H1 (cell line): ENCODE measurements around the gene TRIM5. TPM values are rescaled to one million over a fixed set of nuclear protein-coding genes. Genes with fewer than 3 reads are reported as not detected.

Experiments used
- CTCF ChIA-PET: fragments of 300-600 bp; sonication (Branson Sonifier 250); formaldehyde crosslinking; loops from one replicate; lab custom pipeline; 2021; ENCODE audit not compliant: partially characterized antibody; lab: Charles Lee
- POLR2A ChIA-PET: fragments of 300-600 bp; sonication (Branson Sonifier 250); formaldehyde crosslinking; loops from one replicate; lab custom pipeline; 2021; ENCODE audit warnings: inconsistent platforms; ENCODE audit not compliant: partially characterized antibody; lab: Charles Lee
- DNase-seq, 2 experiments: peaks; one replicate each; pipeline versions ENCODE4 v3.0.0 to v3.0.0-alpha.2; 2010 to 2022; ENCODE audit warnings: low spot score in 2 of 2, low read depth in 1 of 2, mixed read lengths in 1 of 2
- FAIRE-seq: peaks from 2 replicates; lab custom pipeline; 2011; peaks lifted over from hg19 to GRCh38; lab: Jason Lieb, UNC
- H2AFZ ChIP-seq: 2 replicates; pipeline ENCODE4 v1.8.1; 2012; ENCODE audit warnings: low read length, inconsistent platforms
- H2AK5ac ChIP-seq: 2 replicates; pipeline ENCODE4 v1.6.1; 2013; ENCODE audit warnings: low read depth, low read length
- H2BK120ac ChIP-seq: replicated peaks from 2 replicates; pipeline ENCODE3; 2013; ENCODE audit warnings: low read depth, low read length, inconsistent platforms
- H2BK12ac ChIP-seq: 2 replicates; pipeline ENCODE4 v1.6.1; 2013; ENCODE audit warnings: low read depth, low read length
- H2BK15ac ChIP-seq: 2 replicates; pipeline ENCODE4 v1.6.1; 2013; ENCODE audit warnings: low read length
- H2BK20ac ChIP-seq: 2 replicates; pipeline ENCODE4 v1.6.1; 2013; ENCODE audit warnings: low read length
- H2BK5ac ChIP-seq: 2 replicates; pipeline ENCODE4 v1.6.1; 2013; ENCODE audit warnings: low read depth, low read length
- H3K14ac ChIP-seq: 2 replicates; pipeline ENCODE4 v1.6.1; 2013; ENCODE audit warnings: inconsistent platforms; ENCODE audit not compliant: insufficient read length
- H3K18ac ChIP-seq: 2 replicates; pipeline ENCODE4 v1.6.1; 2013; ENCODE audit warnings: low read length; ENCODE audit errors: extremely low read depth
- H3K23ac ChIP-seq: 2 replicates; pipeline ENCODE4 v1.6.1; 2013; ENCODE audit warnings: inconsistent platforms; ENCODE audit not compliant: insufficient read length
- H3K23me2 ChIP-seq: 2 replicates; pipeline ENCODE4 v1.6.1; 2013; ENCODE audit warnings: low read depth, low read length
- H3K27ac ChIP-seq: 2 replicates; pipeline ENCODE4 v1.6.1; 2011; ENCODE audit warnings: low read depth, low read length, inconsistent platforms
- H3K27me3 ChIP-seq, 4 experiments: replicated peaks in 1 of 4; 1 replicate in 1 of 4; 2 replicates in 3 of 4; pipeline versions ENCODE4 v1.6.1 to v1.8.1; 2011 to 2013; ENCODE audit warnings: low read length in 3 of 4, mild to moderate bottlenecking in 3 of 4, inconsistent platforms in 2 of 4, mixed read lengths in 2 of 4, moderate library complexity in 1 of 4; ENCODE audit not compliant: control insufficient read depth in 3 of 4, insufficient read depth in 3 of 4; ENCODE audit errors: extremely low read depth in 1 of 4
- H3K36me3 ChIP-seq, 4 experiments: 2 replicates each; pipeline versions ENCODE4 v1.6.1 to v1.8.1; 2011 to 2013; ENCODE audit warnings: mild to moderate bottlenecking in 4 of 4, low read length in 3 of 4, moderate library complexity in 2 of 4, control low read depth in 1 of 4, inconsistent platforms in 1 of 4; ENCODE audit not compliant: insufficient read depth in 4 of 4, control insufficient read depth in 2 of 4
- H3K4ac ChIP-seq: replicated peaks from 2 replicates; pipeline ENCODE3; 2013; ENCODE audit warnings: low read length, low read depth, mixed read lengths, inconsistent platforms; ENCODE audit not compliant: insufficient read length
- H3K4me1 ChIP-seq, 4 experiments: replicated peaks in 1 of 4; 1 replicate in 1 of 4; 2 replicates in 3 of 4; pipeline versions ENCODE4 v1.6.1 to v1.8.1; 2011 to 2013; ENCODE audit warnings: low read length in 3 of 4, inconsistent platforms in 2 of 4, mixed read lengths in 1 of 4; ENCODE audit not compliant: insufficient read depth in 4 of 4, control insufficient read depth in 3 of 4
- H3K4me2 ChIP-seq, 2 experiments: 2 replicates each; pipeline versions ENCODE4 v1.6.1 to v1.8.1; 2011 to 2013; ENCODE audit warnings: low read depth in 2 of 2, low read length in 2 of 2, control low read depth in 1 of 2, inconsistent platforms in 1 of 2, mild to moderate bottlenecking in 1 of 2; ENCODE audit not compliant: insufficient read depth in 1 of 2
- H3K4me3 ChIP-seq, 4 experiments: fragments of 200-600, 300-600 bp in 1 of 4; sonication (generic), shearing (Covaris generic), sonication (Bioruptor Twin) in 1 of 4; 2 replicates each; pipeline versions ENCODE4 v1.5.1 to v1.8.1; 2011 to 2016; ENCODE audit warnings: low read length in 4 of 4, low read depth in 3 of 4, control low read depth in 2 of 4, inconsistent platforms in 2 of 4, mild to moderate bottlenecking in 2 of 4, mixed read lengths in 1 of 4, moderate library complexity in 1 of 4; ENCODE audit not compliant: insufficient read depth in 2 of 4; ENCODE audit errors: extremely low read depth in 1 of 4
- H3K56ac ChIP-seq: replicated peaks from 2 replicates; pipeline ENCODE3; 2013; ENCODE audit warnings: low read depth, mild to moderate bottlenecking, mixed read lengths, low read length, inconsistent platforms; ENCODE audit not compliant: insufficient read length
- H3K79me1 ChIP-seq: 2 replicates; pipeline ENCODE4 v1.6.1; 2013; ENCODE audit warnings: low read depth, low read length, control low read depth
- H3K79me2 ChIP-seq, 2 experiments: 2 replicates each; pipeline versions ENCODE4 v1.6.1 to v1.8.1; 2012 to 2013; ENCODE audit warnings: low read length in 2 of 2, mild to moderate bottlenecking in 2 of 2, inconsistent platforms in 1 of 2; ENCODE audit not compliant: insufficient read depth in 2 of 2, control insufficient read depth in 1 of 2
- H3K9ac ChIP-seq, 4 experiments: replicated peaks in 1 of 4; 1 replicate in 1 of 4; 2 replicates in 3 of 4; pipeline versions ENCODE4 v1.6.1 to v1.8.1; 2011 to 2013; ENCODE audit warnings: low read depth in 3 of 4, low read length in 3 of 4, control low read depth in 2 of 4, mild to moderate bottlenecking in 2 of 4, moderate library complexity in 2 of 4, inconsistent platforms in 1 of 4; ENCODE audit errors: extremely low read depth in 1 of 4
- H3K9me3 ChIP-seq, 2 experiments: 2 replicates each; pipeline versions ENCODE4 v1.6.1 to v1.8.1; 2012 to 2013; ENCODE audit warnings: mild to moderate bottlenecking in 2 of 2, moderate library complexity in 2 of 2, control low read depth in 1 of 2, inconsistent platforms in 1 of 2, low read depth in 1 of 2, low read length in 1 of 2, mixed read lengths in 1 of 2; ENCODE audit not compliant: insufficient read depth in 2 of 2
- H4K20me1 ChIP-seq, 2 experiments: replicated peaks in 1 of 2; 2 replicates each; pipeline versions ENCODE3 to v1.8.1; 2011 to 2013; ENCODE audit warnings: inconsistent platforms in 2 of 2, low read length in 2 of 2, mild to moderate bottlenecking in 1 of 2; ENCODE audit not compliant: insufficient read depth in 2 of 2, control insufficient read depth in 1 of 2
- H4K5ac ChIP-seq: 2 replicates; pipeline ENCODE4 v1.6.1; 2013; ENCODE audit warnings: low read length, low read depth, mixed read lengths, inconsistent platforms; ENCODE audit not compliant: insufficient read length
- H4K8ac ChIP-seq: 2 replicates; pipeline ENCODE4 v1.8.0; 2013; ENCODE audit warnings: mild to moderate bottlenecking, moderate library complexity, low read length, inconsistent platforms; ENCODE audit not compliant: insufficient read depth; ENCODE audit errors: extremely low read depth
- H4K91ac ChIP-seq: replicated peaks from 2 replicates; pipeline ENCODE3; 2013; ENCODE audit warnings: low read length, mixed read lengths, inconsistent platforms; ENCODE audit not compliant: insufficient read length
- CHD1 ChIP-seq: IDR thresholded peaks from 2 replicates; pipeline ENCODE4 v1.6.1; 2012; ENCODE audit warnings: low read depth, low read length, improper control_type of control experiment
- EP300 ChIP-seq, 2 experiments: IDR thresholded peaks; 1 replicate in 1 of 2; 2 replicates in 1 of 2; pipeline ENCODE4 v1.6.1; 2011 to 2012; ENCODE audit warnings: low read depth in 2 of 2, low read length in 2 of 2, mild to moderate bottlenecking in 2 of 2, borderline replicate concordance in 1 of 2, inconsistent platforms in 1 of 2, moderate library complexity in 1 of 2
- EZH2 ChIP-seq: fragments of 200-600 bp; sonication (generic); IDR thresholded peaks from 2 replicates; pipeline ENCODE4 v1.7.1; 2012; ENCODE audit warnings: low read depth, mild to moderate bottlenecking, moderate library complexity, low read length, inconsistent platforms; ENCODE audit not compliant: severe bottlenecking
- GABPA ChIP-seq: IDR thresholded peaks from 2 replicates; pipeline ENCODE4 v1.6.1; 2011; ENCODE audit warnings: mild to moderate bottlenecking, low read length, moderate library complexity, borderline replicate concordance; ENCODE audit not compliant: insufficient read depth
- HDAC6 ChIP-seq: IDR thresholded peaks from one replicate; pipeline ENCODE4 v1.7.1; 2012; ENCODE audit warnings: low read depth, mild to moderate bottlenecking, inconsistent platforms, low read length, moderate library complexity
- POLR2A ChIP-seq, 2 experiments: IDR thresholded peaks; 1 replicate in 1 of 2; 2 replicates in 1 of 2; pipeline ENCODE4 v1.6.1; 2011; ENCODE audit warnings: low read depth in 2 of 2, low read length in 2 of 2, mild to moderate bottlenecking in 2 of 2; ENCODE audit errors: control extremely low read depth in 1 of 2
- SIX5 ChIP-seq: IDR thresholded peaks from 2 replicates; pipeline ENCODE4 v1.6.1; 2011; ENCODE audit warnings: mild to moderate bottlenecking, low read depth, low read length
- SP4 ChIP-seq: IDR thresholded peaks from 2 replicates; pipeline ENCODE4 v1.6.1; 2012; ENCODE audit warnings: low read length, inconsistent platforms
- SUZ12 ChIP-seq: fragments of 200-600 bp; sonication (generic); IDR thresholded peaks from 2 replicates; pipeline ENCODE4 v1.6.1; 2012; ENCODE audit warnings: mild to moderate bottlenecking, inconsistent platforms, low read length, moderate library complexity, mixed read lengths
- TAF1 ChIP-seq: IDR thresholded peaks from 2 replicates; pipeline ENCODE4 v1.6.1; 2011; ENCODE audit warnings: mild to moderate bottlenecking, low read depth, low read length
- TBP ChIP-seq: IDR thresholded peaks from 2 replicates; pipeline ENCODE4 v1.6.1; 2011; ENCODE audit warnings: low read depth, low read length, improper control_type of control experiment
- WGBS, 2 experiments: shearing (Covaris generic) in 1 of 2; methylation state at CpG; one replicate each; pipeline versions ENCODE4 v1.1.6 to v1.1.7; 2013 to 2015; ENCODE audit warnings: low lambda C conversion rate in 2 of 2, mixed read lengths in 2 of 2, inconsistent platforms in 1 of 2, low coverage in 1 of 2, missing lambda C conversion rate in 1 of 2; ENCODE audit not compliant: insufficient replicate concordance in 2 of 2, insufficient coverage in 1 of 2, insufficient read length in 1 of 2; ENCODE audit errors: extremely low coverage in 1 of 2, missing lambda C conversion rate in 1 of 2; 5-methylcytosine and 5-hydroxymethylcytosine counted together
- polyA plus RNA-seq, 7 experiments: library from polyadenylated mRNA; depleted of rRNA in 3 of 7; stranded (reverse) in 5 of 7; unstranded in 2 of 7; fragments of >200 nt in 5 of 7; fragments of 200-250 nt in 2 of 7; gene quantifications; 1 replicate in 5 of 7; 2 replicates in 1 of 7; 4 replicates in 1 of 7; pipeline versions ENCODE4 v1.2.1 to v1.2.3, GENCODE V29; 2011 to 2013; ENCODE audit warnings: missing spikeins in 2 of 7, mixed read lengths in 2 of 7
- total RNA-seq: library from RNA; stranded (reverse); fragmentation: NEBNext Ultra II Directional; extraction: Animal tissue kit (Norgen Biotek cat#: 25700); gene quantifications from 2 replicates; pipeline ENCODE4 v1.2.1, GENCODE V29; 2021

The TRIM5 gene
- total and polyA plus RNA-seq, 2 of the 8 experiments (the other 6 are each of a cell fraction or from before 2014, with no cell fraction given), result 23.5 to 35.5 TPM

GRCh38 chr11:5698281-5698680 lies 13.4 kb upstream of the TRIM5 start:
- no peak overlapping the region for H3K23ac ChIP-seq
- no peak overlapping the region for H2BK120ac ChIP-seq
- H3K79me2 ChIP-seq, result peaks cover 0 to 21% of the 10 kb centered on the region in 2 experiments; a peak in 2 of 4 replicates
- H2AK5ac ChIP-seq, result no peak overlapping the region
- peaks cover 2 to 52% (median 33%) of the 10 kb centered on the region in 4 experiments; a peak in 7 of 8 replicates for H3K36me3 ChIP-seq
- H4K20me1 ChIP-seq, result peaks cover 0 to 3% of the 10 kb centered on the region in 2 experiments
- no peak for DNase-seq
- H2BK20ac ChIP-seq, result no peak overlapping the region
- H3K4me1 ChIP-seq, result no peaks in the 10 kb centered on the region
- H2AFZ ChIP-seq, result no peak overlapping the region
- no peak overlapping the region for H4K5ac ChIP-seq
- no peaks in the 10 kb centered on the region for H3K9me3 ChIP-seq
- no peak overlapping the region for H2BK12ac ChIP-seq
- no peak overlapping the region for H3K4ac ChIP-seq
- H3K27ac ChIP-seq, result no peak overlapping the region
- WGBS, 2 experiments, result 90% methylated on average over 7 of the region's 7 CpGs; no CpG with 5 or more reads in 1 of the 2 experiments
- no peak overlapping the region for H3K18ac ChIP-seq
- no peak overlapping the region for H3K56ac ChIP-seq
- no peaks in the 10 kb centered on the region for H3K27me3 ChIP-seq
- POLR2A ChIA-PET, result no interaction called here
- no peak overlapping the region for H2BK5ac ChIP-seq
- no peak overlapping the region for H3K4me3 ChIP-seq
- H3K4me2 ChIP-seq, result no peak overlapping the region
- H4K8ac ChIP-seq, result no peak overlapping the region
- no peak overlapping the region for H3K9ac ChIP-seq
- H3K14ac ChIP-seq, result no peak overlapping the region
- CTCF ChIA-PET, result no interaction called here
- FAIRE-seq, result no peak
- H3K23me2 ChIP-seq, result peaks cover 2% of the 10 kb centered on the region; the same call in 1 of the 2 replicates
- TF ChIP-seq TAF1 (no peak), GABPA (no peak), POLR2A (IDR thresholded peaks at IDR 0.05; ENCODE audit: control extremely low read depth in 1 of 2, low read depth in 2 of 2, low read length in 2 of 2) (no peak), EP300 (IDR thresholded peaks at IDR 0.05; ENCODE audit: borderline replicate concordance in 1 of 2, low read depth in 2 of 2, low read length in 2 of 2) (no peak), CHD1 (no peak), HDAC6 (no peak), TBP (no peak), EZH2 (no peak), SP4 (no peak), SUZ12 (no peak), SIX5 (no peak)
- H3K79me1 ChIP-seq, result no peaks in the 10 kb centered on the region
- no peak overlapping the region for H4K91ac ChIP-seq
- H2BK15ac ChIP-seq, result no peak overlapping the region
